Transverse colon (tissue), 4 donors: ENCODE data around the gene DNAJC9.

ENCODE experiments used
- POLR2A ChIP-seq: fragments of 450-650 bp; IDR thresholded peaks from one replicate; pipeline ENCODE4 v1.6.1; 2016; ENCODE audit warnings: antibody characterized with exemption, mild to moderate bottlenecking, moderate library complexity
- POLR2AphosphoS5 ChIP-seq, 3 donors: sonication (generic); formaldehyde crosslinking; IDR thresholded peaks; one replicate each; pipeline ENCODE4 v1.6.1; 2016; ENCODE audit warnings: antibody characterized with exemption in 3 of 3
- TF ChIP-seq, protein P1 (sequence below), 5 experiments: fragments of 200-600 bp in 3 of 5; fragments of 450-650 bp in 2 of 5; sonication (generic) in 3 of 5; IDR thresholded peaks; 1 replicate in 2 of 5; 2 replicates in 3 of 5; pipeline ENCODE4 v1.5.1; 2016 to 2017; ENCODE audit warnings: antibody characterized with exemption in 5 of 5, inconsistent platforms in 3 of 5, mild to moderate bottlenecking in 2 of 5, moderate library complexity in 1 of 5

DNA sequence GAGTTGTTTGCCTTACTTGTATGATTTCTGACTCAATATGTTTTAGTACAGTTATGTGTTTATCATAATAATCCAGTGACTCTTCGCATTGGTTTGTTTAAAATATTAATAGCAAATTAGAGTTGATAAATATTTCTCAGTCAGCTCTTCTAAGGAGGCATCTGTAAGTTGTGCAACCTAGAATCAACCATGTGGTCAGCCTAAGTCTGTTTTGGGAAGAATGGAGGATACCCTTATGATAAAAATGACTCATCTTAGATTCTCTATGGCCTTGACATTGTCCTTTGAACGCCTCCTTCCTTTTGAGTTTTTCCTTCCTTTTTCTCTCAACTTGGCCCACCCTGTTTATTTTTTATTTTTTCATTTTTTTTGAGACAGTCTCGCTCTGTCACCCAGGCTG, 18.8 kb downstream of the DNAJC9 start:
- TF ChIP-seq, protein P1, sequence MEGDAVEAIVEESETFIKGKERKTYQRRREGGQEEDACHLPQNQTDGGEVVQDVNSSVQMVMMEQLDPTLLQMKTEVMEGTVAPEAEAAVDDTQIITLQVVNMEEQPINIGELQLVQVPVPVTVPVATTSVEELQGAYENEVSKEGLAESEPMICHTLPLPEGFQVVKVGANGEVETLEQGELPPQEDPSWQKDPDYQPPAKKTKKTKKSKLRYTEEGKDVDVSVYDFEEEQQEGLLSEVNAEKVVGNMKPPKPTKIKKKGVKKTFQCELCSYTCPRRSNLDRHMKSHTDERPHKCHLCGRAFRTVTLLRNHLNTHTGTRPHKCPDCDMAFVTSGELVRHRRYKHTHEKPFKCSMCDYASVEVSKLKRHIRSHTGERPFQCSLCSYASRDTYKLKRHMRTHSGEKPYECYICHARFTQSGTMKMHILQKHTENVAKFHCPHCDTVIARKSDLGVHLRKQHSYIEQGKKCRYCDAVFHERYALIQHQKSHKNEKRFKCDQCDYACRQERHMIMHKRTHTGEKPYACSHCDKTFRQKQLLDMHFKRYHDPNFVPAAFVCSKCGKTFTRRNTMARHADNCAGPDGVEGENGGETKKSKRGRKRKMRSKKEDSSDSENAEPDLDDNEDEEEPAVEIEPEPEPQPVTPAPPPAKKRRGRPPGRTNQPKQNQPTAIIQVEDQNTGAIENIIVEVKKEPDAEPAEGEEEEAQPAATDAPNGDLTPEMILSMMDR (IDR thresholded peaks at IDR 0.05): no peak
- TF ChIP-seq POLR2AphosphoS5 (IDR thresholded peaks at IDR 0.05) (no peak), POLR2A (no peak)
